Thoracic aorta (tissue), 2 donors: ENCODE measurements around the gene TBL1Y. TPM values are rescaled to one million over a fixed set of nuclear protein-coding genes. Genes with fewer than 3 reads are reported as not detected.

Source experiments
- ATAC-seq: fragments of 150-250 bp; one replicate; pipeline ENCODE4 v1.8.0; 2017; ENCODE audit warnings: low read depth; ENCODE audit not compliant: insufficient number of reproducible peaks, low FRiP score
- DNase-seq: peaks from one replicate; pipeline ENCODE4 v3.0.0-alpha.2; 2020; ENCODE audit warnings: low spot score
- H3K27ac ChIP-seq, 2 donors: fragments of 200-600 bp; sonication (generic); 1 replicate in 1 of 2; 2 replicates in 1 of 2; pipeline ENCODE4 v1.5.1; 2016; ENCODE audit warnings: mild to moderate bottlenecking in 2 of 2, moderate library complexity in 2 of 2
- H3K27me3 ChIP-seq: fragments of 200-600 bp; sonication (generic); replicated peaks from 2 replicates; pipeline ENCODE4 v1.6.0; 2016; ENCODE audit warnings: mild to moderate bottlenecking; ENCODE audit not compliant: insufficient read depth
- H3K36me3 ChIP-seq: fragments of 200-600 bp; sonication (generic); one replicate; pipeline ENCODE4 v1.5.1; 2016
- H3K4me1 ChIP-seq, 2 donors: fragments of 200-600 bp; sonication (generic); 1 replicate in 1 of 2; 2 replicates in 1 of 2; pipeline versions ENCODE4 v1.5.1 to v1.6.0; 2016; ENCODE audit warnings: low read depth in 2 of 2, mild to moderate bottlenecking in 1 of 2; ENCODE audit not compliant: control insufficient read depth in 1 of 2
- H3K4me3 ChIP-seq: fragments of 200-600 bp; sonication (generic); 2 replicates; pipeline ENCODE4 v1.5.1; 2016; ENCODE audit warnings: mild to moderate bottlenecking
- H3K9me3 ChIP-seq: fragments of 200-600 bp; sonication (generic); 2 replicates; pipeline ENCODE4 v1.5.1; 2016
- CTCF ChIP-seq: fragments of 200-600 bp; sonication (generic); IDR thresholded peaks from one replicate; pipeline ENCODE4 v1.5.1; 2019; ENCODE audit warnings: antibody characterized with exemption
- total RNA-seq, 2 donors: library from RNA; depleted of rRNA; stranded (reverse); fragments of >200 nt; gene quantifications; one replicate each; pipeline versions ENCODE4 v1.1.0 to v1.2.3, GENCODE V29; 2016

TBL1Y gene
- total RNA-seq, 2 donors from 2014 or later, result 0.27 to 0.28 TPM

DNA sequence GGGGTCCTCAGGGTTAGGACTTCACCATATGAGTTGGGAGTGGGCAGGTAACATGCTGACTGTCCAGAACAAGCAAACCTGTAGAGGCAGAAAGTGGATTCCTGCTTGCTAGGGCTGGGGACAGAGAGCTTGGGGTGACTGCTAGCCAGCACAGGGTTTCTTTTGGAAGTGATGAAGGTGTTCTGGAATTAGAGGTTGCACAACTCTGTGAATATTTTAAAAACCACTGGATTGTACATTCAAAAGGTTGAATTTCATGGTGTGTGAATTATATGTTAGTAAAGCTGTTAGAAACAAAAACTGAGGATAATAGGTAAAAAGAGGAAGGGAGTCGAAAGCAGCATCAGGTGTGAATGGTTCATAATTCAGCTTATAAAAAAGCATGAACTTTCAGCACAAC lies 57.7 kb downstream of the TBL1Y start:
- TF ChIP-seq CTCF, result no peak
- Histone ChIP-seq H3K9me3 (no peaks in the 10 kb centered on the region), H3K27ac (no peak overlapping the region), H3K4me3 (no peak overlapping the region), H3K36me3 (no peaks in the 10 kb centered on the region), H3K4me1 (no peaks in the 10 kb centered on the region), H3K27me3 (no peaks in the 10 kb centered on the region)
- ATAC-seq (no peak), DNase-seq (no peak)

DNA sequence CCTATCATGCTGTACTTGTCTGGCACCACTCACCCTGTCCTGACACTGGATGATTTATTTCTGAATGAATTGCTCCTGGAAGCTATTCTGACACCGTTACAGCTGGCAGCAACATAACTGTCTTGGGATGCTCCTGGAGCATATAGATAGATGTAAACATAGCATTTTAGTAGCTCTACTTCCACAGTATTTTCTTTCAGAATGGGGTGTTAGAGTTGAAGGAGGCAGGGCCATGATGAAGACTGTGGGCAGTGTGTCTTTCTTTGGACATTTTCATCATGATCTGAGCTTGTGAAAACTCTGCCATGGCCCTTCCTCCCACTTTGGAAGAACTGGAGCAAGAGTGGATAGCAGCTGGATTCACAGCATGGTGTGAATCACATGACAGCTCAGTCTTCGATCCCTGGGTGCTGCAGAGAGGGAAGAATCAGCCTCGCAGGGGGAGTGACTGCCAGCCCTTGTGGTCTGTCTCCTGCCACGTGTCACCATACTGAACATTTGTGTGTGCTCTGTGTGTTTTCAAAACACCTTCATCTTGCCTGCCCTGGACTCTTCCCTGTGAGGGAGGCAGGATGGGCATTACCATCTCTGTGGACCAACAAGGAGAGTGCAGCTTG lies 61.9 kb downstream of the TBL1Y start:
- Histone ChIP-seq H3K4me3 (no peak overlapping the region), H3K27ac (no peak overlapping the region), H3K9me3 (no peaks in the 10 kb centered on the region), H3K36me3 (no peaks in the 10 kb centered on the region), H3K4me1 (no peaks in the 10 kb centered on the region), H3K27me3 (no peaks in the 10 kb centered on the region)
- DNase-seq (no peak), ATAC-seq (no peak)
- no peak for TF ChIP-seq CTCF

GRCh38 chrY:6974971-6975370 lies 64.5 kb downstream of the TBL1Y start:
- H3K36me3 ChIP-seq, result no peaks in the 10 kb centered on the region
- ATAC-seq, result no peak
- no peaks in the 10 kb centered on the region for H3K27me3 ChIP-seq
- H3K27ac ChIP-seq, result no peak overlapping the region
- no peak overlapping the region for H3K4me3 ChIP-seq
- TF ChIP-seq CTCF, result no peak
- DNase-seq, result no peak
- H3K4me1 ChIP-seq, result no peaks in the 10 kb centered on the region
- no peaks in the 10 kb centered on the region for H3K9me3 ChIP-seq

GRCh38 chrY:6977783-6978182 lies 67.3 kb downstream of the TBL1Y start:
- Histone ChIP-seq H3K4me1 (no peaks in the 10 kb centered on the region), H3K4me3 (no peak overlapping the region), H3K27me3 (no peaks in the 10 kb centered on the region), H3K36me3 (no peaks in the 10 kb centered on the region), H3K27ac (no peak overlapping the region), H3K9me3 (no peaks in the 10 kb centered on the region)
- no peak for TF ChIP-seq CTCF
- no peak for ATAC-seq
- no peak for DNase-seq

GRCh38 chrY:6983221-6983620 lies 72.7 kb downstream of the TBL1Y start:
- ATAC-seq, result no peak
- Histone ChIP-seq H3K27me3 (no peaks in the 10 kb centered on the region), H3K9me3 (no peaks in the 10 kb centered on the region), H3K4me1 (no peaks in the 10 kb centered on the region), H3K36me3 (no peaks in the 10 kb centered on the region), H3K4me3 (no peak overlapping the region), H3K27ac (no peak overlapping the region)
- TF ChIP-seq CTCF, result no peak
- DNase-seq, result no peak
